ENCODE measurements around the gene GRK5. TPM values are rescaled to one million over a fixed set of nuclear protein-coding genes. Genes with fewer than 3 reads are reported as not detected.

GRK5 gene
- total RNA-seq, 1 donor from 2014 or later, result 26.2 TPM

- no peak for DNase-seq (ENCODE audit: low spot score)
These were observed 294.3 kb downstream of the GRK5 start for GRCh38 chr10:119501690-119502089.

- DNase-seq (ENCODE audit: low spot score), result no peak
These were observed 294.8 kb downstream of the GRK5 start for GRCh38 chr10:119502209-119502608.

GRCh38 chr10:119502618-119503155 is 295.3 kb downstream of the GRK5 start:
- no peak for DNase-seq (ENCODE audit: low spot score)

GRCh38 chr10:119503821-119504220 is 296.4 kb downstream of the GRK5 start:
- no peak for DNase-seq (ENCODE audit: low spot score)

- no peak for DNase-seq (ENCODE audit: low spot score)
These were observed 297.3 kb downstream of the GRK5 start for GRCh38 chr10:119504651-119505050.

GRCh38 chr10:119505131-119505551 is 297.8 kb downstream of the GRK5 start:
- peak; percentile 41 for DNase-seq (ENCODE audit: low spot score)

Other genes with a start within 250 kb of the GRK5 start
- gene NANOS1, start 177.9 kb upstream of the GRK5 start, total RNA-seq (ENCODE audit: insufficient read depth, low replicate concordance), result 3.1 TPM
- 85.2 TPM for gene EIF3A, start 126.8 kb upstream of the GRK5 start, total RNA-seq (ENCODE audit: insufficient read depth, low replicate concordance)
- gene DENND10, start 103.5 kb upstream of the GRK5 start, total RNA-seq (ENCODE audit: insufficient read depth, low replicate concordance), result 59.2 TPM
- 22.6 TPM for gene SFXN4, start 41.9 kb upstream of the GRK5 start, total RNA-seq (ENCODE audit: insufficient read depth, low replicate concordance)
- 105 TPM for gene PRDX3, start 28.8 kb upstream of the GRK5 start, total RNA-seq (ENCODE audit: insufficient read depth, low replicate concordance)